Measurements from ENCODE around the gene SPOP. TPM values are rescaled to one million over a fixed set of nuclear protein-coding genes. Genes with fewer than 3 reads are reported as not detected.

SPOP gene
- 52.8 and 102 TPM in 2 replicates for total RNA-seq (2011; cell fraction: chromatin; rRNA removed; ENCODE audit: low replicate concordance)
- 29.2 and 35.5 TPM in 2 replicates for total RNA-seq (2011; cell fraction: nucleolus; rRNA removed)
- 46.6 and 74.1 TPM in 2 replicates for total RNA-seq (2011; cell fraction: nucleoplasm; rRNA removed)
- 34.2 and 46.7 TPM in 2 replicates for total RNA-seq (2014; rRNA removed)
- 38.5 and 43.0 TPM in 2 replicates for total RNA-seq (2014; rRNA removed; fragmentation: Illumina TruSeq; extraction: Trizol)
- 39.7 and 40.6 TPM in 2 replicates for total RNA-seq (2015; rRNA removed; fragmentation: Illumina TruSeq; extraction: Trizol)
- 52.6 and 52.7 TPM in 2 replicates for total RNA-seq (2021)
- 63.3 and 68.0 TPM in 2 replicates for polyA plus RNA-seq (2011; rRNA removed)
- polyA plus RNA-seq (2011; cell fraction: cytosol; rRNA removed) = 44.2 and 55.4 TPM in 2 replicates
- polyA plus RNA-seq (2011; cell fraction: nucleus; rRNA removed) = 38.3 and 55.5 TPM in 2 replicates
- polyA plus RNA-seq (2012) = 39.4 and 42.1 TPM in 2 replicates
- polyA plus RNA-seq (2014; fragmentation: Illumina TruSeq; extraction: Trizol) = 49.7 and 54.7 TPM in 2 replicates
- polyA plus RNA-seq (2014; fragmentation: Nextera tagmentation; extraction: Ambion mirVana) = 10 to 100 TPM; 39.6 to 65.9 TPM
- 34.4 and 36.1 TPM in 2 replicates for polyA plus RNA-seq (2014; rRNA removed)
- 60.1 and 66.0 TPM in 2 replicates for polyA minus RNA-seq (2011; rRNA and poly(A)+ RNA removed)
- 39.5 and 53.6 TPM in 2 replicates for polyA minus RNA-seq (2011; cell fraction: cytosol; rRNA and poly(A)+ RNA removed)
- 22.8 and 34.5 TPM in 2 replicates for polyA minus RNA-seq (2011; cell fraction: nucleus; rRNA and poly(A)+ RNA removed)
- Bru-seq, nascent RNA = percentile 77 among the genes with signal in this experiment
- BruChase-seq, experiment 1, labeled RNA remaining after a 2-hour chase = percentile 78 among the genes with signal in this experiment
- percentile 73 among the genes with signal in this experiment for BruChase-seq, experiment 2, labeled RNA remaining after a 6-hour chase
- long read RNA-seq, experiment 1, transcript SPOP-201 (11 exons, 2,965 nt) = minor isoform, 29 of 341 reads
- long read RNA-seq, experiment 1, transcript SPOP-206 (10 exons, 1,865 nt) = minor isoform, 94 of 341 reads
- long read RNA-seq, experiment 1, transcript SPOP-221 (1 exons, 2,135 nt) = major isoform, 136 of 341 reads
- long read RNA-seq, experiment 1, transcript SPOP-202 (11 exons, 2,985 nt) = minor isoform, 13 of 341 reads
- long read RNA-seq, experiment 1, partial matches to known transcripts = 8 of 341 reads
- long read RNA-seq, experiment 1, other reads (novel, unspliced or antisense) = 61 of 341 reads
- long read RNA-seq, experiment 2, transcript SPOP-221 (1 exons, 2,135 nt) = minor isoform, 10 of 44 reads
- long read RNA-seq, experiment 2, transcript SPOP-206 (10 exons, 1,865 nt) = major isoform, 12 of 44 reads
- long read RNA-seq, experiment 2, partial matches to known transcripts = 2 of 44 reads
- long read RNA-seq, experiment 2, other reads (novel, unspliced or antisense) = 16 of 44 reads
- long read RNA-seq, experiment 3, transcript SPOP-206 (10 exons, 1,865 nt) = major isoform, 25 of 58 reads
- long read RNA-seq, experiment 3, transcript SPOP-201 (11 exons, 2,965 nt) = minor isoform, 5 of 58 reads
- long read RNA-seq, experiment 3, partial matches to known transcripts = 2 of 58 reads
- long read RNA-seq, experiment 3, other reads (novel, unspliced or antisense) = 24 of 58 reads

DNA sequence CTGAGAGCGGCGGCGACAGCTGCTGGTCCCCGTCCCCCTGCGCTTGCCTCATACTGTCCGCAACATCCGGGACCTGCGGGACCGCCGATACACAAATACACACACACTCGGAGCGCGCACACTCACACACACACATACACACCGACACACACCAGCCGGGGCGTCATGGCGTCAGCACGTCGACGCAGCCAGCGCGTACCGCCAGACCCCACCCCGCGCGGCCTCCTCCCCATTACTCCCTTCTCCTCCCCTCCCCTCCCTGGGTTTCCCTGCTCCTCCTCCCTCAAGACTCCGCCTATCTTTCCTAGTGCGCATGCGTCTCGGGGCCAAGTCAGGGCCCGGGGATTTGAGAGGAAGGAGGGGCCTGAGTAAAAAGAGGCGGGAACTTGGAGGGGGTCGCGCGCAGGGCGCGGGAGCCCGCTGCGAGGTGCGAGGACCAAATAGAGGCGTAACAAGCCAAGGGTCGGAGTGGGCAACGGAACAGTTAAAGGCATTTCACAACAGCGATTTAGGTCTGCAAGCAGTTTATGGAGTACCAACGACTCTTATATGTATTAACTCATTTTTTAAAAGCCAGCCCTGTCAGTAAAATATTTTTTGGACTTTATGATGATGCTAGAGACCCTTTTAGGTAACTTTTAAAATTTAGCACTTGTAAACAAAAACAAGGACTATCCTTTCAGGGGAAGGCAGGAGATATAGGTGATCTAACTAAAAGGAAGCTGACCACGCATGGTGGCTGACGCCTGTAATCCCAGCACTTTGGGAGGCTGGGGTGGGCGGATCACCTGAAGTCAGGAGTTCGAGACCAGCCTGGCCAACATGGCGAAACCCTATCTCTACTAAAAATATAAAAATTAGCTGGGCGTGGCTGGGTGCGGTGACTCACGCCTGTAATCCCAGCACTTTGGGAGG is at the start of gene SPOP:
Gene SPOP, minus strand, starts transcription at position 165 of the 915 bp plus-strand sequence. CDS start 55,287 bp downstream, outside the sequence.
- H3K4me3 ChIP-seq = peak within 1 kb of the TSS; percentile 58
- peak within 1 kb of the TSS; percentile 87 for H2AFZ ChIP-seq (ENCODE audit: low read depth, low read length)
- no peaks in the 10 kb centered on the region for H3K9me3 ChIP-seq (replicated peaks; ENCODE audit: control insufficient read depth, insufficient read depth, low read depth, low read length)
- POLR2A ChIA-PET = interaction anchor here (0.6 to 1.1 kb wide), 3 partner anchors 29 to 106 kb away, joined by 3 to 4 read pairs (median 3); partner anchors contain the start of gene SLC35B1
- H3K9ac ChIP-seq (ENCODE audit: insufficient read depth in 1 of 2, low read depth in 2 of 2, low read length in 2 of 2) = peak within 1 kb of the TSS; percentile 84 to 92
- H3K27ac ChIP-seq (ENCODE audit: extremely low read depth, low read depth, low read length) = peak within 1 kb of the TSS; percentile 88
- no TSS peak for BruUV-seq (replicated peaks)
- WGBS (ENCODE audit: insufficient coverage, low coverage, missing lambda C conversion rate) = 14% methylated on average over 42 of the region's 53 CpGs
- FAIRE-seq (peak; percentile 98), ATAC-seq (peak; percentile 95), DNase-seq (ENCODE audit: extremely low read depth in 1 of 4, low spot score in 3 of 4) (peak; percentile 99)
- intact Hi-C loops (cut with micrococcal nuclease) (no loop called here), in situ Hi-C loops (cut with MboI) (no loop called here)
- peaks cover 7 to 15% of the 10 kb centered on the region in 2 experiments; a peak in 4 of 5 replicates for H3K4me1 ChIP-seq (replicated peaks in 1 of 2; ENCODE audit: control insufficient read depth in 2 of 2, insufficient read depth in 2 of 2, low read length in 2 of 2)
- peaks cover 6 to 9% of the 10 kb centered on the region in 2 experiments; a peak in 3 of 5 replicates for H3K27me3 ChIP-seq (ENCODE audit: control insufficient read depth in 2 of 2, insufficient read depth in 2 of 2, low read length in 2 of 2)
- H4K20me1 ChIP-seq (replicated peaks; ENCODE audit: control insufficient read depth, insufficient read depth, low read length) = peaks cover 6% of the 10 kb centered on the region; the same call in 1 of the 2 replicates
- CTCF ChIA-PET (ENCODE audit: low intra/inter-chr PET ratio) = interaction anchor here (0.7 kb wide), 1 partner anchor 107 kb away, joined by 3 read pairs; no protein-coding TSS in a partner anchor
- no peaks in the 10 kb centered on the region for H3K9me1 ChIP-seq (ENCODE audit: control insufficient read depth, insufficient read depth, low read length)
- peak within 1 kb of the TSS; percentile 89 for H3K4me2 ChIP-seq (ENCODE audit: insufficient read depth, low read length)
- H3K36me3 ChIP-seq (ENCODE audit: control insufficient read depth, insufficient read depth, low read length) = peaks cover 14% of the 10 kb centered on the region; the same call in 2 of the 3 replicates
- peaks cover 41% of the 10 kb centered on the region for H3K79me2 ChIP-seq (ENCODE audit: control insufficient read depth, insufficient read depth, low read length)
- TF ChIP-seq USF2 (CRISPR knock-in tag; IDR thresholded peaks at IDR 0.05) = no peak
